ENCODE data around the gene MED13L. TPM values are rescaled to one million over a fixed set of nuclear protein-coding genes. Genes with fewer than 3 reads are reported as not detected.
A peak's percentile ranks its signal among the peaks of the same experiment; 100 is the strongest.

The MED13L gene
- total and polyA plus RNA-seq, 2 of the 8 experiments (the other 6 are each of a cell fraction or from before 2014, with no cell fraction given), result 15.9 to 51.7 TPM

- TF ChIP-seq HDAC6 (IDR thresholded peaks at IDR 0.05; ENCODE audit: low read depth, low read length), result no peak
- no peak for TF ChIP-seq BRCA1 (IDR thresholded peaks at IDR 0.05; ENCODE audit: low read depth, low read length)
- TF ChIP-seq KDM5A (IDR thresholded peaks at IDR 0.05; ENCODE audit: low read length), result no peak
- TF ChIP-seq MAX (IDR thresholded peaks at IDR 0.05), result no peak
- TF ChIP-seq EP300 (IDR thresholded peaks at IDR 0.05; ENCODE audit: borderline replicate concordance in 1 of 2, low read depth in 2 of 2, low read length in 2 of 2), result no peak
- TF ChIP-seq ASH2L (IDR thresholded peaks at IDR 0.05; ENCODE audit: low read length), result no peak
- TF ChIP-seq FOSL1 (IDR thresholded peaks at IDR 0.05; ENCODE audit: insufficient read depth, low read depth, low read length), result no peak
- TF ChIP-seq MAFK (IDR thresholded peaks at IDR 0.05; ENCODE audit: low read depth, low read length), result no peak
- peak in 2 of 3 experiments; percentile 35 to 49; a peak in 2 of 4 replicates for TF ChIP-seq CTCF (IDR thresholded peaks at IDR 0.05; ENCODE audit: control extremely low read depth in 1 of 3, insufficient read depth in 1 of 3, low read depth in 1 of 3, low read length in 3 of 3)
- TF ChIP-seq BACH1 (IDR thresholded peaks at IDR 0.05; ENCODE audit: low read length), result no peak
Observed at GRCh38 chr12:116015525-116015924, 262.0 kb downstream of the MED13L start (continued).
